Nephron (organoid): ENCODE measurements around the gene CBX8.

Source experiments
- H3K27ac Mint-ChIP-seq, 3 experiments: 2 replicates each; pipeline ENCODE4 v1.8.0; 2020; ENCODE audit warnings: mixed read lengths in 3 of 3, mild to moderate bottlenecking in 2 of 3, moderate library complexity in 1 of 3
- H3K27me3 Mint-ChIP-seq: 2 replicates; pipeline ENCODE4 v1.8.0; 2021; ENCODE audit warnings: low read depth, mild to moderate bottlenecking, moderate library complexity, mixed read lengths
- H3K36me3 Mint-ChIP-seq: 2 replicates; pipeline ENCODE4 v1.8.0; 2020; ENCODE audit warnings: low read depth, mixed read lengths
- H3K4me1 Mint-ChIP-seq: 2 replicates; pipeline ENCODE4 v1.8.0; 2020; ENCODE audit warnings: mixed read lengths
- H3K4me3 Mint-ChIP-seq, 3 experiments: 2 replicates each; pipeline ENCODE4 v1.8.0; 2020; ENCODE audit warnings: mild to moderate bottlenecking in 3 of 3, mixed read lengths in 3 of 3, moderate library complexity in 2 of 3
- H3K9me3 Mint-ChIP-seq: 2 replicates; pipeline ENCODE4 v1.8.0; 2020; ENCODE audit warnings: mixed read lengths
- CTCF ChIP-seq, 3 experiments: fragments of 200-600 bp; sonication (generic); IDR thresholded peaks; one replicate each; pipeline ENCODE4 v1.5.0; 2021; ENCODE audit warnings: antibody characterized with exemption in 3 of 3; ENCODE audit not compliant: unreplicated experiment in 3 of 3

CBX8 gene

GRCh38 chr17:79842656-79843473, 46.0 kb upstream of the CBX8 start:
- H3K27me3 Mint-ChIP-seq, result peaks cover 64% of the 10 kb centered on the region
- H3K4me3 Mint-ChIP-seq, result peak overlapping the region; percentile 55 to 77 (median 70)
- peak overlapping the region in 1 of 3 experiments; percentile 80 for H3K27ac Mint-ChIP-seq
- H3K36me3 Mint-ChIP-seq, result no peaks in the 10 kb centered on the region
- no peaks in the 10 kb centered on the region for H3K9me3 Mint-ChIP-seq
- H3K4me1 Mint-ChIP-seq, result peaks cover 25% of the 10 kb centered on the region
- TF ChIP-seq CTCF (IDR thresholded peaks at IDR 0.05; ENCODE audit: unreplicated experiment in 3 of 3), result peak in 2 of 3 experiments; percentile 20 to 22

GRCh38 chr17:79842136-79842655, 45.3 kb upstream of the CBX8 start:
- H3K4me3 Mint-ChIP-seq, result peak overlapping the region; percentile 63 to 80 (median 70)
- no peak overlapping the region for H3K27ac Mint-ChIP-seq
- H3K27me3 Mint-ChIP-seq, result peaks cover 66% of the 10 kb centered on the region
- no peaks in the 10 kb centered on the region for H3K9me3 Mint-ChIP-seq
- TF ChIP-seq CTCF (IDR thresholded peaks at IDR 0.05; ENCODE audit: unreplicated experiment in 3 of 3), result no peak
- H3K36me3 Mint-ChIP-seq, result no peaks in the 10 kb centered on the region
- H3K4me1 Mint-ChIP-seq, result peaks cover 25% of the 10 kb centered on the region

GRCh38 chr17:79841369-79842135, 44.7 kb upstream of the CBX8 start:
- no peaks in the 10 kb centered on the region for H3K36me3 Mint-ChIP-seq
- TF ChIP-seq CTCF (IDR thresholded peaks at IDR 0.05; ENCODE audit: unreplicated experiment in 3 of 3), result no peak
- no peaks in the 10 kb centered on the region for H3K9me3 Mint-ChIP-seq
- H3K4me3 Mint-ChIP-seq, result peak overlapping the region; percentile 63 to 80 (median 70)
- no peak overlapping the region for H3K27ac Mint-ChIP-seq
- H3K4me1 Mint-ChIP-seq, result peaks cover 25% of the 10 kb centered on the region
- peaks cover 67% of the 10 kb centered on the region for H3K27me3 Mint-ChIP-seq

- peak overlapping the region in 2 of 3 experiments; percentile 41 to 73 for H3K4me3 Mint-ChIP-seq
- H3K27ac Mint-ChIP-seq, result no peak overlapping the region
- peaks cover 65% of the 10 kb centered on the region for H3K27me3 Mint-ChIP-seq
- peaks cover 22% of the 10 kb centered on the region for H3K4me1 Mint-ChIP-seq
- H3K36me3 Mint-ChIP-seq, result no peaks in the 10 kb centered on the region
- no peak for TF ChIP-seq CTCF (IDR thresholded peaks at IDR 0.05; ENCODE audit: unreplicated experiment in 3 of 3)
- H3K9me3 Mint-ChIP-seq, result no peaks in the 10 kb centered on the region
These were observed 44.1 kb upstream of the CBX8 start for GRCh38 chr17:79840989-79841286.

- H3K27ac Mint-ChIP-seq, result no peak overlapping the region
- peaks cover 17% of the 10 kb centered on the region for H3K4me1 Mint-ChIP-seq
- peak overlapping the region; percentile 59 to 73 (median 66) for H3K4me3 Mint-ChIP-seq
- H3K27me3 Mint-ChIP-seq, result peaks cover 65% of the 10 kb centered on the region
- no peaks in the 10 kb centered on the region for H3K9me3 Mint-ChIP-seq
- H3K36me3 Mint-ChIP-seq, result no peaks in the 10 kb centered on the region
- peak; percentile 20 to 51 (median 42) for TF ChIP-seq CTCF (IDR thresholded peaks at IDR 0.05; ENCODE audit: unreplicated experiment in 3 of 3)
These were observed 43.6 kb upstream of the CBX8 start for GRCh38 chr17:79840269-79840988.
